Superior temporal gyrus (tissue), 1 donor: ENCODE results near the gene TMED5.
"Not testable (repeated sequence)": the region's sequence is repeated elsewhere in the genome, so short reads cannot be mapped to it uniquely, and the experiment has no call there.

Experiments used
- DNase-seq: peaks from one replicate; pipeline ENCODE4 v3.0.0-alpha.2; 2016; ENCODE audit errors: extremely low spot score

Gene TMED5

GRCh38 chr1:93172778-93173177 lies 7.4 kb downstream of the TMED5 start:
- no peak for DNase-seq

DNA sequence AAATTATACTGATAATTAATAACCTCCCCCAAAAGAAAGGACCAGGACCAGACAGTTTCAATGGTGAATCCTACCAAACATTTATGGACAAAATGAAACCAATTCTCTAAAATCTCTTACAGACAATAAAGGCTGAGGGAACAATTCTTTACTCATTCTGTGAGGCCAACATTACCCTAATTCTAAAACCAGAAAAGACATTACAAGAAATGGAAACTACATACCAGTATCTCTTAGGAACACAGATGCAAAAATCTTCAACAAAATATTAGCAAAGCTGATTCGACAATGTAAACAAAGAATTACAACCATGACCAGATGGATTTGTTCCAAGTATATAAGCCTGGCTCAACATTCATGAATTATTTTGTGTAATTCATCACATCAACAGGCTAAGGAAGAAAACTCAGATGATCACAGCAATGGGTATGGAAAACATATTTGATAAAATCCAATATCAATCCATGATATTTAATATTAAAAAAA lies 8.6 kb downstream of the TMED5 start:
- DNase-seq, result no peak

DNA sequence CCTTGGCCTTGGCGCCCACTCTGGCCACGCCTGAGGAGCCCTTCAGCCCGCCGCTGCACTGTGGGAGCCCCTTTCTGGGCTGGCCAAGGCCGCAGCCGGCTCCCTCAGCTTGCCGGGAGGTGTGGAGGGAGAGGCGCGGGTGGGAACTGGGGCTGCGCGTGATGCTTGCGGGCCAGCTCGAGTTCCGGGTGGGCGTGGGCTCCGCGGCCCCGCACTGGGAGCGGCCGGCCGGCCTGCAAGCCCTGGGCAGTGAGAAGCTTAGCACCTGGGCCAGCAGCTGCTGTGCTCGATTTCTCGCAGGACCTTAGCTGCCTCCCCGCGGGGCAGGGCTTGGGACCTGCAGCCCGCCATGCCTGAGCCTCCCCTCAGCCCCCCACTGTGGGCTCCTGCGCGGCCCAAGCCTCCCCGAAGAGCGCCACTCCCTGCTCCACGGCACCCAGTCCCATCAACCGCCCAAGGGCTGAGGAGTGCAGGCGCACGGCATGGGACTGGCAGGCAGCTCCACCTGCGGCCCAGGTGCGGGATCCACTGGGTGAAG lies 10.0 kb downstream of the TMED5 start:
- DNase-seq, result not testable (repeated sequence)

- DNase-seq, result no peak
Observed at GRCh38 chr1:93167006-93167405, 13.2 kb downstream of the TMED5 start.

GRCh38 chr1:93165895-93166294 lies 14.3 kb downstream of the TMED5 start:
- not testable (repeated sequence) for DNase-seq

- DNase-seq, result no peak
Observed at GRCh38 chr1:93164816-93165215, 15.4 kb downstream of the TMED5 start.

DNA sequence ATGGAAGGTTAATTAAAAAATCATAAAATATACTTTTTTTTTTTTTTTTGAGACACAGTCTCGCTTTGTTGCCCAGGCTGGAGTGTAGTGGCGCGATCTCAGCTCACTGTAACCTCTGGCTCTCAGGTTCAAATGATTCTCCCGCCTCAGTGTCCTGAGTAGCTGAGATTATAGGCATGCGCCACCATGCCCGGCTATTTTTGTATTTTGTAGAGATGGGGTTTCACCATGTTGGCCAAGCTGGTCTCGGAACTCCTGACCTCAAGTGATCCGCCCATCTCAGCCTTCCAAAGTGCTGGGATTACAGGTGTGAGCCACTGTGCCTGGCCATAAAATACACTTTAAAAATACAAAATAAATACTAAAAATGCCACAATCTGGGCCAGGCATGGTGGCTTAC lies 16.9 kb downstream of the TMED5 start:
- DNase-seq, result not testable (repeated sequence)

DNA sequence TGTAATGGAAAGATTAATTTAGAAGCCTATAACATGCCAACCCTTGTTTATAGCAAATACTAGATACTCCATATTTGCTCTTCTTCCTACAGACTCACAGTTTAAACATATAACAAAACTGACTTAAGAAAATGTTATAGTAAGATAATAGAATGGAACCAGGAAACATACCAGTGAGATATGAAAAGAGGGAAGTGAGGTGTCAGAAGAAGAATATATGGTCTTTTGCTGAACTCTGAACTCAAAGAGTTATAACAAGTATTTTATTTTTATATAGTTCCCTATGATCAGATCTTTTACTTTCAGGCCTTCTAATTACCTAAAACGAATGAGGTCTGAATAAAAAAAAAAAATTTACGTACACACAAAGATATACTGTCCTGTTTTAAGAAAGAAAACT lies 20.9 kb downstream of the TMED5 start:
- no peak for DNase-seq

DNA sequence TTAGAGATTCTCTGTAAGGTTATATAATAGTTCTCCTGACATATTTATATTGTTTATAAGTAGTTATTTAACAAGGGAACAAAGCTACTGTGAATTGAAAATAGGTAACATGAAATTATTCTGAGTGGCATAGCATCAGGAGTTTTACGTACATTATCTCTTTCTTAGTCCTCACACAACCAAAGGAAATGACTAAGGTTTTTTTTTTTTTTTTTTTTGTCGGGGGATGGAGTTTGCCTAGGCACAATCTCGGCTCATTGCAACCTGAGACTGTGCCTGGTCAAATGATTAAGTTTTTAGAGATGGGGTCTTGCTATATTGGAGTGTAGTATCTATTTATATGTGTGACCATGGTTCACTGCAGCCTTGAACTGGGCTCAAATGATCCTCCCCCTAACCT lies 24.9 kb downstream of the TMED5 start:
- no peak for DNase-seq

DNA sequence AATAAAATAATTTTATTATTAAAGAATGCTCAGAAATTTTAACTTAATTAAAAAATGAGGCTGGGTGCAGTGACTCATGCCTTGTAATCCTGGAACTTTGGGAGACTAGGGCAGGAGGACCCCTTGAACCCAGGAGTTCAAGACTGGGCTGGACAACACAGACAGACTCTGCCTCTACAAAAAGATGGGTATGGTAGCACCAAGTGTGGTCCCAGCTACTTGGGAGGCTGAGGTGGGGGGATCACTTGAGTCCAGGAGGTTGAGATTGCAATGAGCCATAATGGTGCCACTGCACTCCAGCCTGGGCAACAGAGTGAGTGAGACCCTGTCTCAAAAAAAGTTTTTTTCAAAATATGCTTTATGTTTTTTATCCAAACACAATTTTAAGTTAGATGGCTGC lies 25.3 kb downstream of the TMED5 start:
- DNase-seq, result no peak

DNA sequence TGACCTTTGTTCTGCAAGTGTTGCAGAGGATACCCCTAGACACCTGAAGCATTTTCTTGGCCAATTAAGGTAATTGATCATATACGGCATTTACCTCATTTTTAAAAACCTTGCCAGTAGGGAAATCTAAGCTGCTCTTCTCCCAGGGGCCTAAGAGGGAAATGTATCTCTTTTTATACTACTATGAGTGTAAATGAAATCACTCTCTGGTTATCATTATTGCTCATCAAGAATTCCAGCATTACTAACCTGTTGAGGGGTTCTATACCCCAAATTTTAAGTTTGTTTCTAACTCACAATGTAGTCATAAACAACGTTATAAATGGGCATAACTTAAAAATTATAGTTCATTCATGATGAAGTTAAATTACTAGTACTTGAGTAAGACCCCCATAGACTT lies 27.4 kb downstream of the TMED5 start:
- no peak for DNase-seq

- DNase-seq, result no peak
Observed at GRCh38 chr1:93151474-93151873, 28.7 kb downstream of the TMED5 start.

DNA sequence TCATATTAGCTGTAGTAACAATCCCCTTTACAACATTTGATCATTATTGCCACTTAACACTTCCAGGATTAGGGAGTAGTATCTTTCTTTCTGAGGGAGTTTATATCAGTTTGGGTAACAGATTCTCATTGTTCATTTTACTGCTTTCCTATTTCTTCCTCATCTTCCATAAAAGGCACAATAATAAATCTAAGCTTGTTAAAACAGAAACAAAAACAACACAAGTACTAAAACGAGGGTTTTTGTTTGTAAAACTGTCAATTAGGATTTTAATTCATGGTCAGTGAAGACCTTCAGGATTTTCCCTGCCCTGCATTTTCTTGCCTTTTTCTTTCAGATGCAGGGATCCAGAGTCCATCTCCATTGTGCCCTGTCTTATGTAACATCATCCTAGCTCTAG lies 29.5 kb downstream of the TMED5 start:
- no peak for DNase-seq

DNA sequence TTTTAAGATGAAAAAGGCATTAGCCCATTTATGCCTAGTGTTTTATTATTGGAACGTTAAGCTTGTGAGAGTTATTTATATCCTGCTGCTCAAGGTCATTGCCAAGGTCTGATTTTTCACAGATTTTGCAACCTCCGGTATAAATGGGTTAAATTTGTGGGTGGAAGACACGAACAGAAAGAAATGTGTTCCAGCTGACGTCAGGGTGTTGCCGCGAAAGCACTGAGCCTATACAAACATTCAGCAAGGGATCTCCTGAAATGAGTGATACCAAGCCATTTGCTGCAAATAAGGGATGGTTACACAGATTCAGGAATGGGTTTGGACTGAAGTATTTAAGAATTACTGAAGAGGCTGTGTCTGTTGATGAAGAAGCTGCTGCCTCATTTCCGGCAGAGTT lies 32.2 kb downstream of the TMED5 start:
- DNase-seq, result no peak

- no peak for DNase-seq
Observed at GRCh38 chr1:93143769-93144168, 36.4 kb downstream of the TMED5 start.

DNA sequence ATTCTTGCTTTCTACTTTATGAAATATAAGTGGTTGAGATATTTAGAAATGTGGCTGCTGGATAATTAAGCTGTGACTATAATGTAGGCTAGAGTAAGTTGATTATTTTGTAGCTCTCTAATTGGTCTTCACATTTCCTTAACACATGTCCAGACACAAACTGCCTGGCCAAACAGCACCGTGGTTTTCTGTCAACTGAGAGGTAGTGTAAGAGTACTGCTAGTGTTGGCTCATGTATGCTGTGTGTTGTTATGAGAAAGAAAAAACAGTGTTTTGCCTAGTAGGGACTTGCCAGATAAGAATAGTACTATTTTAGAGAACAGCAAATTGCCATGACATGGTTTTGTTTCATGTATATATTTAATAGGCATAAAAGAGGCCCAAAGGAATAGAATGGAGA lies 37.1 kb downstream of the TMED5 start:
- no peak for DNase-seq

GRCh38 chr1:93142161-93142560 lies 38.1 kb downstream of the TMED5 start:
- DNase-seq, result no peak

DNA sequence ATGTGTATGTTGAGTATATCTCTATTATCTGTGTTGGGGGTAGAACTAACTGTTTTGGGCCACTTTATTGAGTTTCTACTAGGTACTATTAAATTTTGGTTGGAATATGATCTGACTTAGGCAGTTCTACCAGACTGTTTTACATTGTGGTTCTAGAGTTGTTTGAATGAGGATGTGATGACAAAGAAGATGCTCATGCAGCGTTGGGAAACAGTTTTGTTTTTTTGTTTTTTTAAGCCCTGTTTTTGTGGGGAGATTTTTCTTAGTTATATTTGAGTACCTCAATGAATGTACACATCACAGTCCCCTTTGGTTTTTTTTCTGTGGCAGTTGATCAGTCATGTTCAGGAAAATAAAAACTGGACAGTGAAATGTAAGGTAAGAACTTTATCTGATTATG lies 40.1 kb downstream of the TMED5 start:
- DNase-seq, result no peak

GRCh38 chr1:93137604-93138292 lies 42.5 kb downstream of the TMED5 start:
- peak; percentile 11 for DNase-seq

GRCh38 chr1:93136445-93136844 lies 43.8 kb downstream of the TMED5 start:
- no peak for DNase-seq

DNA sequence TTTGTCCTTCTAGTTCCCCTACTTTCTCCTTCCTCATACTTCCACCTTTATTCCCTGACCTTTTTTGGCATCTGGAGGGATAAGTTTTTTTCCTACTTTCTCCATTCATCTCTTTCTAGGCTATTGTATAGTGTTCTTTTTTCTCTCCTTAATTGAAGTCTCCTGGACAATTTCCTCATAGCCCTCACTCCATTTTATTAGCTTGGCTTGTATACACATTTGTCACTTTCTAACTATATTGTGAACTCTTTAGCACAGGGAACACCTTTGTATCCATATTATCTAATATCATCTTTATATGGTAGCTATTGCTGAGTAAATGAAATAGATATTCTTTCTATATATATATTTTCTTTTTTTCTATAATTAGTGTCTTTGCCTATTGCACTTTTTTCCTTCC lies 47.6 kb downstream of the TMED5 start:
- no peak for DNase-seq

DNA sequence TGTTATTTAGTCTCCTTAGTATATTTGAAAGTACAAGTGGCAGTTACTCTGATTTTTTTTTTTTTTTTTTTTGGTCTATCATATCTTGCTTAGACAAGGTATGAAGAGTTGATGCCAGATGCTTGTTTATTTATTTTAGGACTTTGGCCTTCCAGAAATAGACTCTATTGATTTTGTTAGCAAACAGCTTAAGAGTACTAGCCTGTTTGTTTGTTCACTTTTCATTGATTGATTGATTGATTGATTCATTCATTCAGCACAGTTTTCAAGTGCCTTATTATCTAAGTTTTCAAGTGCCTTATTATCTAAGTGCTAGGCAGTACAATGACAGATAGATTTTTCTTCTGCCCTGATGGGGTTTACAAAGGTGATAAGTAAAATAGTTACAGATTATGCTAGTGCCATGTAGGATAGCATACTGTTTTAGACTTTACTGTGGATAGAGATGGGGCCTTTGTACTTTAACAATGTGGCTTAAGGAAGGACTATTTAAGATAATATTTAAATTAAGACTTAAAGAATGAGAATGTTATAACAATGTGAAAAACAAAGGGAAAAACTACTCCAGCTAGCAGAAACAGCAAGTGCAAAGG lies 50.6 kb downstream of the TMED5 start:
- DNase-seq, result no peak

DNA sequence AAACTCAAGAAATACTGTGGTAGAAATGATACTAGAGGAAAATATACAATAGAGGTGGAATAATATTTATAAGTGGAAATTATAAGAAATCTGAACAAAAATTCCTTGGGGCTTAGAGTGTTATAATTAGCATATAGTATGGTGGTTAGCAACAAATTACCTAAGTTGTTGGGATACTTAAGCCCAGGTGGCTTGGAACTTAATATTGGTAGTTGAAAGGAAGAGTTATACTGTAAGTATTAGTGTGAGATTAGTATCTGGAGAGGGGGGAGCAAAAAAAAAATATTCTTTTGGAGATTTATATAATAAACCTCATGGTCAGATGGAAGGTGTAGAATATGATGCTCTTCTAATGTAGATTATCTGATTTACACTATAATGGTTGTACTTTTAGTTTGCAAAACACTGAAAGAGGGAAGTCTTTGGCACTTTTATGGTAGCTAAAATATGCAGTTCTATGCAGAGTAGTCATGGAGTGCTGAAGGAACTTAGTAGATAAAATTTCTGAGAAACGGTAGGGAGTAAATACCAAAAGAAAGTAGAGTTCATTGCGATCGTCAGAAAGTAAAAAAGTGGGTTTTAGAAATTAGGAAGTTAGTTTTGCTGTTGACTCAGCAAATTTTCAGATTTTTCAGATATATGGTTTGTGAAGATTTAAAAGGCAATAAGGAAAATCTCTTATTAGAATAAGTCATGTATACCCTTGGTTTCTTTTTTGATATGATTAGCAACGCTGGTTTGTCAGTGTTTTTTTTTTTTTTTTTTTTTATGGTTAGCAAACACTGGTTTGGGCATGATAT lies 55.5 kb downstream of the TMED5 start:
- no peak for DNase-seq
